Coronary artery (tissue), 2 donors: ENCODE results near the gene ZNF652.
A peak's percentile ranks its signal among the peaks of the same experiment; 100 is the strongest.
"Not testable (repeated sequence)": the region's sequence is repeated elsewhere in the genome, so short reads cannot be mapped to it uniquely, and the experiment has no call there.

Experiments used
- DNase-seq: peaks from one replicate; pipeline ENCODE4 v3.0.0-alpha.2; 2017; ENCODE audit warnings: low spot score
- H3K27ac ChIP-seq, 2 donors: fragments of 200-600 bp; sonication (generic); one replicate each; pipeline ENCODE4 v1.5.1; 2016 to 2019
- H3K4me3 ChIP-seq: fragments of 200-600 bp; sonication (generic); 2 replicates; pipeline ENCODE4 v1.5.1; 2016; ENCODE audit warnings: mild to moderate bottlenecking, moderate library complexity
- CTCF ChIP-seq: fragments of 200-600 bp; sonication (generic); IDR thresholded peaks from one replicate; pipeline ENCODE4 v1.5.1; 2019; ENCODE audit warnings: antibody characterized with exemption

ZNF652 gene

GRCh38 chr17:49365667-49366066 lies 3.6 kb upstream of the ZNF652 start:
- TF ChIP-seq CTCF: no peak
- H3K4me3 ChIP-seq: no peak overlapping the region
- no peak for DNase-seq
- no peak overlapping the region for H3K27ac ChIP-seq

- H3K27ac ChIP-seq, H3K4me3 ChIP-seq, DNase-seq: not testable (repeated sequence)
Measured at GRCh38 chr17:49365126-49365525, 3.1 kb upstream of the ZNF652 start.

- no peak for DNase-seq
- H3K27ac ChIP-seq: no peak overlapping the region
Measured at GRCh38 chr17:49364119-49364518, 2.1 kb upstream of the ZNF652 start.

GRCh38 chr17:49363251-49363650 lies 1.2 kb upstream of the ZNF652 start:
- no peak for DNase-seq
- Histone ChIP-seq H3K4me3 (no peak overlapping the region), H3K27ac (no peak overlapping the region)
- no peak for TF ChIP-seq CTCF

More at GRCh38 chr17:49364119-49364518, 2.1 kb upstream of the ZNF652 start:
- H3K4me3 ChIP-seq: no peak overlapping the region
- TF ChIP-seq CTCF: no peak

GRCh38 chr17:49362723-49363117 lies 670 bp upstream of the ZNF652 start:
- Histone ChIP-seq H3K4me3 (peak overlapping the region; percentile 87), H3K27ac (peak overlapping the region; percentile 92 to 94)
- TF ChIP-seq CTCF: no peak
- DNase-seq: no peak

GRCh38 chr17:49361129-49361901 lies 735 bp downstream of the ZNF652 start:
- TF ChIP-seq CTCF: no peak
- no peak for DNase-seq
- peak overlapping the region; percentile 92 to 94 for H3K27ac ChIP-seq
- H3K4me3 ChIP-seq: peak overlapping the region; percentile 87

GRCh38 chr17:49360796-49361128 lies 1.3 kb downstream of the ZNF652 start:
- TF ChIP-seq CTCF: no peak
- H3K27ac ChIP-seq: peak overlapping the region in 1 of 2 donors; percentile 94
- H3K4me3 ChIP-seq: peak overlapping the region; percentile 87
- no peak for DNase-seq
